DOHH2 (cell line): ENCODE data around the gene PPP1R18.

Experiments used
- H3F3A ChIP-seq: fragments of 200-600 bp; sonication (generic), shearing (Covaris generic); 2 replicates; pipeline ENCODE4 v1.6.0; 2016; ENCODE audit warnings: antibody characterized with exemption, mild to moderate bottlenecking; ENCODE audit not compliant: control insufficient read depth, insufficient read depth
- H3K27ac ChIP-seq: fragments of 200-600 bp; sonication (generic); 2 replicates; pipeline ENCODE4 v1.5.1; 2014; ENCODE audit warnings: low read depth, mild to moderate bottlenecking, low read length, moderate library complexity
- H3K27me3 ChIP-seq: fragments of 200-600 bp; sonication (generic); 2 replicates; pipeline ENCODE4 v1.6.1; 2014; ENCODE audit warnings: mild to moderate bottlenecking, low read length, mixed read lengths; ENCODE audit not compliant: control insufficient read depth
- H3K36me3 ChIP-seq: fragments of 200-600 bp; sonication (generic); 2 replicates; pipeline ENCODE4 v1.6.1; 2014; ENCODE audit warnings: mild to moderate bottlenecking, low read length, moderate library complexity, mixed read lengths; ENCODE audit not compliant: control insufficient read depth
- H3K4me1 ChIP-seq: fragments of 200-600 bp; sonication (generic); 2 replicates; pipeline ENCODE4 v1.6.1; 2014; ENCODE audit warnings: mild to moderate bottlenecking, low read length, mixed read lengths; ENCODE audit not compliant: control insufficient read depth
- H3K4me2 ChIP-seq: fragments of 200-600 bp; sonication (generic); 2 replicates; pipeline ENCODE4 v1.6.0; 2014; ENCODE audit warnings: mild to moderate bottlenecking, low read length, moderate library complexity
- H3K4me3 ChIP-seq: fragments of 200-600 bp; sonication (generic); 2 replicates; pipeline ENCODE4 v1.5.1; 2014; ENCODE audit warnings: mild to moderate bottlenecking, low read length, mixed read lengths
- H3K79me2 ChIP-seq: fragments of 200-600 bp; sonication (generic); 2 replicates; pipeline ENCODE4 v1.6.1; 2014; ENCODE audit warnings: mild to moderate bottlenecking, low read length, mixed read lengths; ENCODE audit not compliant: control insufficient read depth
- H3K9me2 ChIP-seq: fragments of 200-600 bp; sonication (generic); replicated peaks from 2 replicates; pipeline ENCODE4 v1.6.1; 2014; ENCODE audit warnings: mild to moderate bottlenecking, low read length, mixed read lengths; ENCODE audit not compliant: control insufficient read depth
- H3K9me3 ChIP-seq: fragments of 200-600 bp; sonication (generic); 2 replicates; pipeline ENCODE4 v1.6.1; 2014; ENCODE audit warnings: antibody characterized with exemption, low read length, mixed read lengths; ENCODE audit not compliant: control insufficient read depth, insufficient read depth
- H4K20me1 ChIP-seq: fragments of 200-600 bp; sonication (generic); 2 replicates; pipeline ENCODE4 v1.6.0; 2014; ENCODE audit warnings: low read depth, mild to moderate bottlenecking, antibody characterized with exemption, low read length, moderate library complexity; ENCODE audit not compliant: control insufficient read depth, insufficient read depth
- EZH2phosphoT487 ChIP-seq: fragments of 200-600 bp; sonication (generic); IDR thresholded peaks from 2 replicates; pipeline ENCODE4 v1.6.1; 2017; ENCODE audit warnings: borderline replicate concordance, mild to moderate bottlenecking, antibody characterized with exemption, low read length, moderate library complexity, mixed read lengths
- TF ChIP-seq, protein P1 (sequence below): fragments of 200-600 bp; sonication (generic); IDR thresholded peaks from one replicate; pipeline ENCODE4 v1.5.1; 2014; ENCODE audit warnings: antibody characterized with exemption, mild to moderate bottlenecking, low read depth, low read length; ENCODE audit not compliant: poor library complexity, severe bottlenecking

PPP1R18 gene

DNA sequence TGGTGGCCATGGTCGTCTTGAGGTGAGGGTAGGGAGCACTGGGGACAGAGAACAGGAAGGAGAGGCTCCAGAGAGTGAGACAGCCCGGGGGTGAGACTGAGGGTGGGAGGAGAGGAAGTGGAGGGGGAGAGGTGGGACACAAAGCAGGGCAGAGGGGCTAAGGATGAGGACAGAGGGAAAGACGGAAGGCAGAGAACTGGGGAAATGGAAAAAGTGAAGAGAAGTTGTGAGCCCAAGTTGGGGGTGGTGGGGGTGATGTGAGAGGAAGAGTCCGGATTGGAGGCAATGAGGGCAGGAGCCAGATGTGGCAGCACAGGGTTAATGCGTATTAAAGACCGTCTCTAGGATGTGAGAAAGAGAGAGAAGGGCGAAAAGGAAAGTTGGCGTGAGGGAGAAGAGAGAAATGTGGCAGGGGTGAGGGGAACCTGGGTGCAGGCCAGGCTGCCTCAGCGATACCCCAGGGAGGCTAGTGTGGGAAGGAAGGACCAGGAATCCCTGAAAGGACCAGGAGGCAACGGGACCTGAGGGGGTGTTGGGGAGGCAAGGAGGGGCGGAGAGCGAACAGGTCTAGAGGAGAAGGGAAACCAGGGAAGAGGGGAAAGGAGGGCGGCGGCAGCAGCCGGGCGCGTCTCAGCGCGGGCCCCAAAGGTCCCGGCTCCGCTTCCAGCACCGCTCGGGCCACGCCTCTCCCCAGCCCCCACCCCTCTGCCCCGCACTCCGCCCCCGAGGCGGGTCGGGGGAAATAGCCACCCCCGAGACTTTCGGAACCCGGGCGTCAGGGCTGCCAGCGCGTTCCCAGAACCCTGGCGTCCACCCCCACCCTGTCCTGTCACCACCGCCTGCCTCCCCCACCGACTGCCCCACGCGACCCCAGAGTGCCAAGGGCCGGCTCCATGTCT, at the start of gene PPP1R18:
Gene PPP1R18, minus strand, starts transcription at position 637 of the 899 bp plus-strand sequence. Its CDS starts 627 bp downstream, at position 10.
- H3K4me2 ChIP-seq: peak within 1 kb of the TSS; percentile 82
- peak within 1 kb of the TSS; percentile 90 for H3K27ac ChIP-seq
- H3K4me1 ChIP-seq: peaks cover 38% of the 10 kb centered on the region
- peaks cover 35% of the 10 kb centered on the region for H3F3A ChIP-seq
- no peaks in the 10 kb centered on the region for H3K9me3 ChIP-seq
- no peaks in the 10 kb centered on the region for H3K27me3 ChIP-seq
- H3K36me3 ChIP-seq: peaks cover 70% of the 10 kb centered on the region
- no peak for TF ChIP-seq EZH2phosphoT487
- TF ChIP-seq, protein P1, sequence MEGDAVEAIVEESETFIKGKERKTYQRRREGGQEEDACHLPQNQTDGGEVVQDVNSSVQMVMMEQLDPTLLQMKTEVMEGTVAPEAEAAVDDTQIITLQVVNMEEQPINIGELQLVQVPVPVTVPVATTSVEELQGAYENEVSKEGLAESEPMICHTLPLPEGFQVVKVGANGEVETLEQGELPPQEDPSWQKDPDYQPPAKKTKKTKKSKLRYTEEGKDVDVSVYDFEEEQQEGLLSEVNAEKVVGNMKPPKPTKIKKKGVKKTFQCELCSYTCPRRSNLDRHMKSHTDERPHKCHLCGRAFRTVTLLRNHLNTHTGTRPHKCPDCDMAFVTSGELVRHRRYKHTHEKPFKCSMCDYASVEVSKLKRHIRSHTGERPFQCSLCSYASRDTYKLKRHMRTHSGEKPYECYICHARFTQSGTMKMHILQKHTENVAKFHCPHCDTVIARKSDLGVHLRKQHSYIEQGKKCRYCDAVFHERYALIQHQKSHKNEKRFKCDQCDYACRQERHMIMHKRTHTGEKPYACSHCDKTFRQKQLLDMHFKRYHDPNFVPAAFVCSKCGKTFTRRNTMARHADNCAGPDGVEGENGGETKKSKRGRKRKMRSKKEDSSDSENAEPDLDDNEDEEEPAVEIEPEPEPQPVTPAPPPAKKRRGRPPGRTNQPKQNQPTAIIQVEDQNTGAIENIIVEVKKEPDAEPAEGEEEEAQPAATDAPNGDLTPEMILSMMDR: no peak
- H3K79me2 ChIP-seq: peaks cover 89% of the 10 kb centered on the region
- H4K20me1 ChIP-seq: no peaks in the 10 kb centered on the region; the same call in 1 of the 2 replicates
- peak within 1 kb of the TSS; percentile 88 for H3K4me3 ChIP-seq
- no peaks in the 10 kb centered on the region for H3K9me2 ChIP-seq

DNA sequence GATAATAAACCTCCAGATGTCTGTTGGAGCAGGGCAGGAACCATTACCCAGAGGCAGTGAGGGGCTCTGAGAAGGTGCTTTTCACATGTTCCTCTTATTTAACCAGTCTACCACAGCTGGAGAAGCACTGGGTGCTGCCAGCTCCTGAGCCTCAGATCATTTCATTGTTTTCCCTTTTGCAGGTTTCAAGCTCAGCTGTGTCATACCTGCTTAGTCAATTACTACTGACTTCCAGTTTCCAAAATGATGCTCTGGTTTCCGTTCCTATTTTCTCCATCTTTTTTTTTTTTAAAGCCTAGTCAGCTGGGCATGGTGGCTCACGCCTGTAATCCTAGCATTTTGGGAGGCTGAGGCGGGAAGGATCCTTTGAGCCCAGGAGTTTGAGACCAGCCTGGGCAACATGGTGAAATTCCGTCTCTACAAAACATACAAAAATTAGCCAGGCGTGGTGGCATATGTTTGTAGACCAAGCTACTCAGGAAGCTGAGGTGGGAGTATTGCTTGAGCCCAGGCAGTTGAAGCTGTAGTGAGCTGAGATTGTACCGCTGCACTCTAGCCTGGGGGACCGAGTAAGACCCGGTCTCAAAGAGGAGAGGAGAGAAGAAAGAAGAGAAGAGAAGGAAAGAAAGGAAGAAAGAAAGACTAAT, 49.3 kb upstream of the PPP1R18 start:
- Histone ChIP-seq H4K20me1 (peaks cover 4% of the 10 kb centered on the region; the same call in 1 of the 2 replicates), H3K9me3 (no peaks in the 10 kb centered on the region), H3K4me2 (no peak overlapping the region), H3F3A (peaks cover 10% of the 10 kb centered on the region; the same call in 1 of the 2 replicates), H3K27me3 (no peaks in the 10 kb centered on the region), H3K79me2 (peaks cover 15% of the 10 kb centered on the region), H3K4me3 (no peak overlapping the region), H3K9me2 (no peaks in the 10 kb centered on the region), H3K4me1 (peaks cover 45% of the 10 kb centered on the region), H3K36me3 (peaks cover 61% of the 10 kb centered on the region), H3K27ac (no peak overlapping the region)
- TF ChIP-seq, protein P1: no peak
- TF ChIP-seq EZH2phosphoT487: no peak

GRCh38 chr6:30732237-30732943, 45.9 kb upstream of the PPP1R18 start:
- H3K36me3 ChIP-seq: peaks cover 47% of the 10 kb centered on the region
- H3K4me2 ChIP-seq: no peak overlapping the region
- 0 out of 2 replicates have a peak, but pooled peaks cover 2% of the 10 kb centered on the region for H4K20me1 ChIP-seq
- H3K9me3 ChIP-seq: no peaks in the 10 kb centered on the region
- H3K9me2 ChIP-seq: no peaks in the 10 kb centered on the region
- peaks cover 18% of the 10 kb centered on the region for H3F3A ChIP-seq
- no peak overlapping the region for H3K27ac ChIP-seq
- TF ChIP-seq, protein P1: no peak
- TF ChIP-seq EZH2phosphoT487: no peak
- no peak overlapping the region for H3K4me3 ChIP-seq
- H3K4me1 ChIP-seq: peaks cover 33% of the 10 kb centered on the region
- 0 out of 2 replicates have a peak, but pooled peaks cover under 1% of the 10 kb centered on the region for H3K79me2 ChIP-seq
- H3K27me3 ChIP-seq: no peaks in the 10 kb centered on the region
